HCT116 (cell line): ENCODE results near the gene CDH4. TPM values are rescaled to one million over a fixed set of nuclear protein-coding genes. Genes with fewer than 3 reads are reported as not detected.

ENCODE experiments used
- ATAC-seq: fragments of 200-7000 bp; cut with Tn5 transposase; 2 replicates; pipeline ENCODE4 v1.9.1; 2020; ENCODE audit warnings: mild to moderate bottlenecking, moderate library complexity
- BruUV-seq: library from RNA; stranded (reverse); fragments of 400-500 nt; replicated peaks from 2 replicates; lab custom pipeline; 2021; lab: Mats Ljungman, UMichigan
- CTCF ChIA-PET: fragments of 300-600 bp; sonication (Branson Sonifier 250); formaldehyde crosslinking; loops from one replicate; lab custom pipeline; 2021; ENCODE audit warnings: antibody characterized with exemption; lab: Charles Lee
- POLR2A ChIA-PET: fragments of 300-600, 350-600 bp; sonication (Branson Sonifier 250); formaldehyde crosslinking; loops from one replicate; lab custom pipeline; 2021; ENCODE audit warnings: antibody characterized with exemption; lab: Charles Lee
- RAD21 ChIA-PET, 2 experiments: fragments of 300-600 bp; sonication (Branson Sonifier 250); formaldehyde crosslinking; loops; one replicate each; lab custom pipeline; 2023; ENCODE audit warnings: low total read pairs in 2 of 2; ENCODE audit not compliant: uncharacterized antibody in 2 of 2, unreplicated experiment in 2 of 2, low non-redundant PET in 1 of 2; lab: Charles Lee
- DNase-seq: peaks from one replicate; pipeline ENCODE4 v3.0.0-alpha.2; 2010; ENCODE audit warnings: low read depth, low spot score
- H2AFZ ChIP-seq: fragments of 200-600 bp; shearing (Covaris generic), sonication (generic); 2 replicates; pipeline ENCODE4 v1.6.1; 2017; ENCODE audit warnings: low read depth, mixed run types, mixed read lengths, antibody characterized with exemption, low read length; ENCODE audit not compliant: poor library complexity, severe bottlenecking
- H3K27ac ChIP-seq: 2 replicates; pipeline ENCODE4 v1.5.1; 2012; ENCODE audit warnings: low read depth, low read length
- H3K27me3 ChIP-seq: fragments of 200-600 bp; sonication (generic); 2 replicates; pipeline ENCODE4 v1.6.1; 2016; ENCODE audit warnings: mixed run types, low read length, mixed read lengths; ENCODE audit not compliant: insufficient read depth
- H3K36me3 ChIP-seq, 2 experiments: fragments of 200-500 bp in 1 of 2; fragments of 200-600 bp in 1 of 2; sonication (Bioruptor generic) in 1 of 2; sonication (generic) in 1 of 2; 2 replicates each; pipeline versions ENCODE4 v1.5.1 to v1.6.1; 2014 to 2016; ENCODE audit warnings: low read length in 2 of 2, inconsistent platforms in 1 of 2, mixed read lengths in 1 of 2, mixed run types in 1 of 2; ENCODE audit not compliant: insufficient read depth in 2 of 2, control insufficient read depth in 1 of 2
- H3K4me1 ChIP-seq, 2 experiments: fragments of 200-600 bp in 1 of 2; sonication (generic) in 1 of 2; 2 replicates each; pipeline versions ENCODE4 v1.5.1 to v1.6.1; 2012 to 2017; ENCODE audit warnings: low read length in 2 of 2, inconsistent platforms in 1 of 2, mild to moderate bottlenecking in 1 of 2, mixed read lengths in 1 of 2, mixed run types in 1 of 2, moderate library complexity in 1 of 2; ENCODE audit not compliant: insufficient read depth in 2 of 2, control insufficient read depth in 1 of 2
- H3K4me2 ChIP-seq: fragments of 200-600 bp; sonication (generic); 2 replicates; pipeline ENCODE4 v1.6.1; 2017; ENCODE audit warnings: mixed run types, low read length, mixed read lengths
- H3K4me3 ChIP-seq, 2 experiments: fragments of 200-600 bp in 1 of 2; sonication (generic) in 1 of 2; replicated peaks in 1 of 2; 2 replicates each; pipeline ENCODE4 v1.5.1; 2011 to 2016; ENCODE audit warnings: low read length in 2 of 2, control low read depth in 1 of 2, low read depth in 1 of 2, mild to moderate bottlenecking in 1 of 2, mixed read lengths in 1 of 2, mixed run types in 1 of 2
- H3K79me2 ChIP-seq: fragments of 200-600 bp; sonication (generic); 2 replicates; pipeline ENCODE4 v1.6.1; 2017; ENCODE audit warnings: mild to moderate bottlenecking, mixed run types, low read length, moderate library complexity, mixed read lengths; ENCODE audit not compliant: insufficient read depth
- H3K9ac ChIP-seq: fragments of 200-600 bp; sonication (generic); 2 replicates; pipeline ENCODE4 v1.6.1; 2016; ENCODE audit warnings: low read length, mixed read lengths
- H3K9me2 ChIP-seq: fragments of 200-600 bp; sonication (generic), shearing (Covaris generic); 2 replicates; pipeline ENCODE4 v1.6.1; 2017; ENCODE audit warnings: mixed run types, mild to moderate bottlenecking, moderate library complexity; ENCODE audit not compliant: insufficient read depth
- H3K9me3 ChIP-seq, 2 experiments: fragments of 200-500 bp in 1 of 2; fragments of 200-600 bp in 1 of 2; sonication (Bioruptor generic) in 1 of 2; sonication (generic) in 1 of 2; 2 replicates each; pipeline ENCODE4 v1.6.1; 2014 to 2017; ENCODE audit warnings: low read length in 2 of 2, mixed read lengths in 2 of 2, inconsistent platforms in 1 of 2, low read depth in 1 of 2, mild to moderate bottlenecking in 1 of 2, mixed run types in 1 of 2, moderate library complexity in 1 of 2; ENCODE audit not compliant: control insufficient read depth in 1 of 2, insufficient read depth in 1 of 2
- H4K20me1 ChIP-seq: fragments of 200-600 bp; sonication (generic), shearing (Covaris generic); 2 replicates; pipeline ENCODE4 v1.6.1; 2017; ENCODE audit warnings: mixed run types, mild to moderate bottlenecking, moderate library complexity; ENCODE audit not compliant: insufficient read depth
- CEBPB ChIP-seq: IDR thresholded peaks from 2 replicates; pipeline ENCODE4 v1.6.1; 2012; ENCODE audit warnings: low read depth
- EGR1 ChIP-seq: IDR thresholded peaks from 2 replicates; pipeline ENCODE4 v1.6.1; 2012; ENCODE audit warnings: low read depth
- ELF1 ChIP-seq: IDR thresholded peaks from 2 replicates; pipeline ENCODE4 v1.6.1; 2012; ENCODE audit warnings: low read depth, borderline replicate concordance
- EZH2 ChIP-seq: fragments of 200-600 bp; sonication (generic); IDR thresholded peaks from 2 replicates; pipeline ENCODE4 v1.6.1; 2017; ENCODE audit warnings: antibody characterized with exemption, mixed run types
- EZH2phosphoT487 ChIP-seq: fragments of 200-600 bp; IDR thresholded peaks from 2 replicates; pipeline ENCODE4 v1.6.1; 2018; ENCODE audit warnings: antibody characterized with exemption, borderline replicate concordance
- FOSL1 ChIP-seq: IDR thresholded peaks from 2 replicates; pipeline ENCODE4 v1.6.1; 2012; ENCODE audit warnings: low read depth
- JUND ChIP-seq: IDR thresholded peaks from 2 replicates; pipeline ENCODE4 v1.6.1; 2012
- POLR2A ChIP-seq: IDR thresholded peaks from 2 replicates; pipeline ENCODE4 v1.7.0; 2011; ENCODE audit warnings: borderline replicate concordance; ENCODE audit not compliant: insufficient read depth, insufficient read length; ENCODE audit errors: extremely low read depth
- RAD21 ChIP-seq: IDR thresholded peaks from 2 replicates; pipeline ENCODE4 v1.6.1; 2012; ENCODE audit warnings: low read depth, mild to moderate bottlenecking
- SP1 ChIP-seq: IDR thresholded peaks from 2 replicates; pipeline ENCODE4 v1.6.1; 2012; ENCODE audit warnings: low read depth
- TCF7L2 ChIP-seq: IDR thresholded peaks from 2 replicates; pipeline ENCODE4 v1.7.0; 2011; ENCODE audit warnings: borderline replicate concordance, inconsistent platforms; ENCODE audit not compliant: insufficient read depth, insufficient read length; ENCODE audit errors: extremely low read depth
- YY1 ChIP-seq: IDR thresholded peaks from 2 replicates; pipeline ENCODE4 v1.6.1; 2011; ENCODE audit warnings: low read length, low read depth, moderate library complexity, mild to moderate bottlenecking; ENCODE audit not compliant: insufficient replicate concordance; ENCODE audit errors: extremely low read depth
- ZFX ChIP-seq: fragments of 450-650 bp; IDR thresholded peaks from 2 replicates; pipeline ENCODE4 v1.6.1; 2017
- ZNF274 ChIP-seq: fragments of 200-500 bp; sonication (Bioruptor generic); IDR thresholded peaks from 2 replicates; pipeline ENCODE4 v1.6.1; 2014; ENCODE audit warnings: mild to moderate bottlenecking, low read depth, low read length, inconsistent platforms
- intact Hi-C: fragments of 100-400 bp; cut with micrococcal nuclease; formaldehyde crosslinking; loops from 2 replicates; pipeline ENCODE4 v1.10.0; 2022
- total RNA-seq: library from RNA; stranded (reverse); gene quantifications from one replicate; pipeline ENCODE4 v1.2.1, GENCODE V29; 2021; ENCODE audit not compliant: unreplicated experiment
- TF ChIP-seq, protein P1 (sequence below): IDR thresholded peaks from 2 replicates; pipeline ENCODE4 v1.6.1; 2011; ENCODE audit warnings: mild to moderate bottlenecking, low read length, moderate library complexity; ENCODE audit not compliant: insufficient replicate concordance; ENCODE audit errors: extremely low read depth
- TF ChIP-seq, protein P2 (sequence below), 3 experiments: fragments of 200-600 bp in 1 of 3; sonication (generic) in 1 of 3; IDR thresholded peaks in 2 of 3; conservative IDR thresholded peaks in 1 of 3; 2 replicates each; pipeline ENCODE4 v1.5.1; 2012 to 2017; ENCODE audit warnings: low read depth in 2 of 3, low read length in 2 of 3, antibody characterized with exemption in 1 of 3, borderline replicate concordance in 1 of 3, control low read depth in 1 of 3, mild to moderate bottlenecking in 1 of 3, mixed read lengths in 1 of 3, mixed run types in 1 of 3, moderate library complexity in 1 of 3; ENCODE audit not compliant: insufficient read depth in 1 of 3
- TF ChIP-seq, protein P3 (sequence below): IDR thresholded peaks from 2 replicates; pipeline ENCODE4 v1.6.1; 2012
- TF ChIP-seq, protein P4 (sequence below): IDR thresholded peaks from 2 replicates; pipeline ENCODE4 v1.6.1; 2012; ENCODE audit warnings: low read depth

CDH4 gene
- total RNA-seq, 1 experiment from 2014 or later: not detected

DNA sequence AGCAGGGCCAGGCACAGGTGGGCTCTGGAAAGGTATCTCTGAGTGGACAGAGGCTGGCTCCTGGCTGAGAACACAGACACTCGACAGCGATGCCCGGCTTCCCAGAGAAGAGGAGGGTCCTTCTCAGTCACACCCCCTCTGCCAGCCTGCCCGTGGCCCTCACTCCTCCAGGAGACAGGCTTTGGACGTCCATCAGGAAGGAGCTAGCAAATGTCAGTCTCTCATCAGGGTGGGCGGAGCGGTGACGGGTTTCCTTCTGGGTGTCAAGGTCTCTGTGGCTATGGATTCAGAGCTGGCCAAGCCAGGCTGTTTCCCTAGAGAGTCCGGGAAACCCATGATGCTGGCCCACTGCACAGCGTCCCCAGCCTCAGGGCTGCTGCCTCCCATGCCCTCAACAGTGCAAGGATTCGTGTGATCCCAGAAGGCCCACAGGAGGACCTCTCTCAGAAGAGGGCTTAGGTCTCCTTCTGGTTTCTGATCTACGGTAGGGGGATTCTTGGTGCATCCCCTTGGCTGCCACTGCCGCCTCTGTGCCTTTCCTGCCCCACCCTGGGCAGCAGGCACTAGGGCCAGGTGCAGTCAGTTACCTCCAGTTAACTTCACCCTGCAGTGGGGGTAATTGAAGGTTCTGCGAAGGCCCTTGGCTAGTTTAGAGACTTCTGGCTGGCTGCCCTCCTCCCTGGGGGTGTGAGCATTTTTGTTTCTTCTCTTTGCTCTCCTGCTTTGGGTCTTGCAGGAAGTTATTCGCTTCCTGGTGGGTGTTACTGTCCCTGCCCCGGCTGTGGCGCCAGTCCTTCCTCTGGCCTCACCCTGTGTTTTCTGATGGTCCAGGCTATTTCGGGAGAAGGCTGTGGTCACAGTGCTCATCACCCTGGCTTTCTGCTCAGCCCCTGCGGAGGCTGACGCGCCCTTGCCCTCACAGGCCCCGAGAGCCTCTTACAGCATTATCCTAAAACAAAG, 80.2 kb downstream of the CDH4 start:
- H3K36me3 ChIP-seq: no peaks in the 10 kb centered on the region
- ATAC-seq: no peak
- no peaks in the 10 kb centered on the region for H3K27me3 ChIP-seq
- TF ChIP-seq YY1 (no peak), RAD21 (no peak), EGR1 (no peak), EZH2 (no peak), ELF1 (no peak), ZFX (no peak), ZNF274 (no peak), CEBPB (no peak), SP1 (no peak), JUND (no peak), EZH2phosphoT487 (no peak), POLR2A (no peak), FOSL1 (no peak), TCF7L2 (no peak)
- TF ChIP-seq, protein P1, sequence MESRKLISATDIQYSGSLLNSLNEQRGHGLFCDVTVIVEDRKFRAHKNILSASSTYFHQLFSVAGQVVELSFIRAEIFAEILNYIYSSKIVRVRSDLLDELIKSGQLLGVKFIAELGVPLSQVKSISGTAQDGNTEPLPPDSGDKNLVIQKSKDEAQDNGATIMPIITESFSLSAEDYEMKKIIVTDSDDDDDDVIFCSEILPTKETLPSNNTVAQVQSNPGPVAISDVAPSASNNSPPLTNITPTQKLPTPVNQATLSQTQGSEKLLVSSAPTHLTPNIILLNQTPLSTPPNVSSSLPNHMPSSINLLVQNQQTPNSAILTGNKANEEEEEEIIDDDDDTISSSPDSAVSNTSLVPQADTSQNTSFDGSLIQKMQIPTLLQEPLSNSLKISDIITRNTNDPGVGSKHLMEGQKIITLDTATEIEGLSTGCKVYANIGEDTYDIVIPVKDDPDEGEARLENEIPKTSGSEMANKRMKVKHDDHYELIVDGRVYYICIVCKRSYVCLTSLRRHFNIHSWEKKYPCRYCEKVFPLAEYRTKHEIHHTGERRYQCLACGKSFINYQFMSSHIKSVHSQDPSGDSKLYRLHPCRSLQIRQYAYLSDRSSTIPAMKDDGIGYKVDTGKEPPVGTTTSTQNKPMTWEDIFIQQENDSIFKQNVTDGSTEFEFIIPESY: no peak
- TF ChIP-seq, protein P2, sequence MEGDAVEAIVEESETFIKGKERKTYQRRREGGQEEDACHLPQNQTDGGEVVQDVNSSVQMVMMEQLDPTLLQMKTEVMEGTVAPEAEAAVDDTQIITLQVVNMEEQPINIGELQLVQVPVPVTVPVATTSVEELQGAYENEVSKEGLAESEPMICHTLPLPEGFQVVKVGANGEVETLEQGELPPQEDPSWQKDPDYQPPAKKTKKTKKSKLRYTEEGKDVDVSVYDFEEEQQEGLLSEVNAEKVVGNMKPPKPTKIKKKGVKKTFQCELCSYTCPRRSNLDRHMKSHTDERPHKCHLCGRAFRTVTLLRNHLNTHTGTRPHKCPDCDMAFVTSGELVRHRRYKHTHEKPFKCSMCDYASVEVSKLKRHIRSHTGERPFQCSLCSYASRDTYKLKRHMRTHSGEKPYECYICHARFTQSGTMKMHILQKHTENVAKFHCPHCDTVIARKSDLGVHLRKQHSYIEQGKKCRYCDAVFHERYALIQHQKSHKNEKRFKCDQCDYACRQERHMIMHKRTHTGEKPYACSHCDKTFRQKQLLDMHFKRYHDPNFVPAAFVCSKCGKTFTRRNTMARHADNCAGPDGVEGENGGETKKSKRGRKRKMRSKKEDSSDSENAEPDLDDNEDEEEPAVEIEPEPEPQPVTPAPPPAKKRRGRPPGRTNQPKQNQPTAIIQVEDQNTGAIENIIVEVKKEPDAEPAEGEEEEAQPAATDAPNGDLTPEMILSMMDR (IDR thresholded peaks at IDR 0.05 in 2 of 3, conservative IDR thresholded peaks at IDR 0.05 in 1 of 3; ENCODE audit: borderline replicate concordance in 1 of 3, insufficient read depth in 1 of 3, low read depth in 2 of 3, low read length in 2 of 3): no peak
- TF ChIP-seq, protein P3, sequence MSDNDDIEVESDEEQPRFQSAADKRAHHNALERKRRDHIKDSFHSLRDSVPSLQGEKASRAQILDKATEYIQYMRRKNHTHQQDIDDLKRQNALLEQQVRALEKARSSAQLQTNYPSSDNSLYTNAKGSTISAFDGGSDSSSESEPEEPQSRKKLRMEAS: no peak
- TF ChIP-seq, protein P4, sequence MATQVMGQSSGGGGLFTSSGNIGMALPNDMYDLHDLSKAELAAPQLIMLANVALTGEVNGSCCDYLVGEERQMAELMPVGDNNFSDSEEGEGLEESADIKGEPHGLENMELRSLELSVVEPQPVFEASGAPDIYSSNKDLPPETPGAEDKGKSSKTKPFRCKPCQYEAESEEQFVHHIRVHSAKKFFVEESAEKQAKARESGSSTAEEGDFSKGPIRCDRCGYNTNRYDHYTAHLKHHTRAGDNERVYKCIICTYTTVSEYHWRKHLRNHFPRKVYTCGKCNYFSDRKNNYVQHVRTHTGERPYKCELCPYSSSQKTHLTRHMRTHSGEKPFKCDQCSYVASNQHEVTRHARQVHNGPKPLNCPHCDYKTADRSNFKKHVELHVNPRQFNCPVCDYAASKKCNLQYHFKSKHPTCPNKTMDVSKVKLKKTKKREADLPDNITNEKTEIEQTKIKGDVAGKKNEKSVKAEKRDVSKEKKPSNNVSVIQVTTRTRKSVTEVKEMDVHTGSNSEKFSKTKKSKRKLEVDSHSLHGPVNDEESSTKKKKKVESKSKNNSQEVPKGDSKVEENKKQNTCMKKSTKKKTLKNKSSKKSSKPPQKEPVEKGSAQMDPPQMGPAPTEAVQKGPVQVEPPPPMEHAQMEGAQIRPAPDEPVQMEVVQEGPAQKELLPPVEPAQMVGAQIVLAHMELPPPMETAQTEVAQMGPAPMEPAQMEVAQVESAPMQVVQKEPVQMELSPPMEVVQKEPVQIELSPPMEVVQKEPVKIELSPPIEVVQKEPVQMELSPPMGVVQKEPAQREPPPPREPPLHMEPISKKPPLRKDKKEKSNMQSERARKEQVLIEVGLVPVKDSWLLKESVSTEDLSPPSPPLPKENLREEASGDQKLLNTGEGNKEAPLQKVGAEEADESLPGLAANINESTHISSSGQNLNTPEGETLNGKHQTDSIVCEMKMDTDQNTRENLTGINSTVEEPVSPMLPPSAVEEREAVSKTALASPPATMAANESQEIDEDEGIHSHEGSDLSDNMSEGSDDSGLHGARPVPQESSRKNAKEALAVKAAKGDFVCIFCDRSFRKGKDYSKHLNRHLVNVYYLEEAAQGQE: no peak
- ChIA-PET RAD21 (no interaction called here), CTCF (no interaction called here), POLR2A (no interaction called here)
- peaks cover 4 to 8% of the 10 kb centered on the region in 2 experiments; a peak in 3 of 4 replicates for H3K9me3 ChIP-seq
- no peak overlapping the region for H3K4me3 ChIP-seq
- H3K4me2 ChIP-seq: no peak overlapping the region
- no peak for DNase-seq
- H3K4me1 ChIP-seq: no peaks in the 10 kb centered on the region
- no peak overlapping the region for H2AFZ ChIP-seq
- H3K79me2 ChIP-seq: no peaks in the 10 kb centered on the region
- no peaks in the 10 kb centered on the region for H3K9me2 ChIP-seq
- H4K20me1 ChIP-seq: no peaks in the 10 kb centered on the region
- H3K9ac ChIP-seq: no peak overlapping the region
- intact Hi-C loops: no loop called here
- no peak overlapping the region for H3K27ac ChIP-seq
- BruUV-seq: no TSS peak
